Right lung (tissue), 5 donors: ENCODE measurements around the gene SDK1. TPM values are rescaled to one million over a fixed set of nuclear protein-coding genes. Genes with fewer than 3 reads are reported as not detected.
"Not testable (repeated sequence)": the region's sequence is repeated elsewhere in the genome, so short reads cannot be mapped to it uniquely, and the experiment has no call there.

Experiments
- DNase-seq, 2 donors: peaks; one replicate each; pipeline ENCODE4 v3.0.0-alpha.2; 2013
- polyA plus RNA-seq, 5 donors: library from polyadenylated mRNA; unstranded; fragments of 120-200 nt; gene quantifications; one replicate each; pipeline versions ENCODE4 v1.2.1 to v1.2.3, GENCODE V29; 2013; ENCODE audit warnings: inconsistent platforms in 1 of 5, low replicate concordance in 1 of 5; ENCODE audit not compliant: insufficient read length in 5 of 5, insufficient read depth in 1 of 5

The SDK1 gene
- polyA plus RNA-seq, 5 donors, result 8.1 to 19.5 (median 9.5) TPM

DNA sequence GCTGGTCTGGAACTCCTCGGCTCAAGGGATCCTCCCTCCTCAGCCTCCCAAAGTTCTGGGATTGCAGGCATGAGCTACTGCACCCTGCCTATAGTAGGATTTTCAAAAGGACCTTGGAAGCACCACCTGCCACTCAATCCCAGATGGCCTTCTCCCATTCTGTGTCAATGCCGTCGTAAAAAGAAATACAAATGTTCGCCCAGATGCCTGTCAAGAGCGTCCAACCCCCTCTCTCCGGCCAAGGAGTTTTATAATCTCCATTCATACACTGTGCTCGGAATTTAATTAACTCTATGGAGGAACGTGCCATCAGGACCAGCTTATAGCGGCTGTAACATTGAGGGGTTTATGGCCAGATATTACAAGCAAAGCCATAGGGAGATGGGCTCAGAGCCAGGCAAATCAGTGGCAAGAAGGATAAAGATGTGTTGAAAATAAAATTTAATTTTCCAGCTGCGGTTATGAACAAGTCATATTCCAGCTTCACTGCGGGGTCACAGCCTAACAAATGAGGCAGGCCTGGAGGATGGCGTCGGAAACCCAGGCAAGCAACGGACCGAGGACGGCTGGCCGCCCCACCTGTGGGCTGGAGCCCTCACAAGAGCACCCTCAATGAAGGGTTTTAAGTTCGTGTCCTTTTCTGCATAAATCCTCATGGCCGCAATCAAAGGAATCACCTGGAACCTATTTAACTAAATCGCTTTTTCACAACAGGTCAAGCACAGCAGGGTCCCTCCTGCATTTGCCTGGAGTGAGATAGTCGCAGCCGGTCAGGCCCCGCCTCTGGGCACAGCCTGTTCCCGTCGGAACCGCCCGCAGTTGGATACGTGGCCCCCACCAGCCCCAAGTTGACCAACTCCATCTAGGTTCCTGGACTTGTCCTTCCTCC, 1006.5 kb downstream of the SDK1 start:
- DNase-seq, result no peak

DNA sequence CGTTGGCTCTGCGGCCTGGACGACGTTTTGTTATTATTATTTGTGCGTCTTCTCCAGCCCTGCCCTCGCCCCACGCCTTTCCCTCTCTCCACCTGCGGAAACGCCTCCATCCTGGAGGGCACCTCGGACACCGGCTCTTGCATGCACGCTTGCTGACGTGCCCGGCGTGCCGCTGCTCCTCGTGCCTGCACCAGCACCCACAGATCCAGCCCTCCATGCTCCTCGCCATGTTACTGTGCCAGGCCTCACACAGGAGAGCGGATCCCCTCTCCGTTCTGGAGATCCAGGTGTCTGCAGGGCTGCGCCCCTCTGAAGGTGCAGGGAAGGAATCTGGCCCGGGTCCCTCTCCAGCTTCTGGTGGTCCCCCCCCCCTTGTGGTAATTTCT, 1007.1 kb downstream of the SDK1 start:
- no peak for DNase-seq

DNA sequence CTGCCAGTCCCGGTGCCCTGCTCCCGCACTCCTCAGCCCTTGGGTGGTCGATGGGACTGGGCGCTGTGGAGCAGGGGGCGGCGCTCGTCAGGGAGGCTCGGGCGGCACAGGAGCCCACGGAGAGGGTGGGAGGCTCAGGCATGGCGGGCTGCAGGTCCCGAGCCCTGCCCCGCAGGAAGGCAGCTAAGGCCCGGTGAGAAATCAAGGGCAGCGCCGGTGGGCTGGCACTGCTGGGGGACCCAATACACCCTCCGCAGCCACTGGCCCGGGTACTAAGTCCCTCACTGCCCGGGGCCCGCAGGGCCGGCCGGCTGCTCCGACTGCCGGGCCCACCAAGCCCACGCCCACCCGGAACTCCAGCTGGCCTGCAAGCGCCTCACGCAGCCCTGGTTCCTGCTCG, 1012.9 kb downstream of the SDK1 start:
- not testable (repeated sequence) for DNase-seq

GRCh38 chr7:4314316-4314715, 1013.3 kb downstream of the SDK1 start:
- not testable (repeated sequence) for DNase-seq
